Endodermal cell (in vitro differentiated cells): Measurements from ENCODE around the gene LRRC70. TPM values are rescaled to one million over a fixed set of nuclear protein-coding genes. Genes with fewer than 3 reads are reported as not detected.

Experiments
- DNase-seq: peaks from one replicate; pipeline ENCODE4 v3.0.0-alpha.2; 2017
- H3K27ac ChIP-seq: 2 replicates; pipeline ENCODE4 v1.5.1; 2013; ENCODE audit warnings: mild to moderate bottlenecking, low read depth, low read length, moderate library complexity
- H3K27me3 ChIP-seq: 2 replicates; pipeline ENCODE4 v1.6.1; 2013; ENCODE audit warnings: mild to moderate bottlenecking, low read length, moderate library complexity; ENCODE audit not compliant: insufficient read depth, control insufficient read depth, poor library complexity, severe bottlenecking
- H3K36me3 ChIP-seq: 2 replicates; pipeline ENCODE4 v1.7.0; 2013; ENCODE audit warnings: mild to moderate bottlenecking, low read length, moderate library complexity; ENCODE audit not compliant: control insufficient read depth, insufficient read depth
- H3K4me1 ChIP-seq: one replicate; pipeline ENCODE4 v1.7.0; 2013; ENCODE audit warnings: low read length; ENCODE audit not compliant: control insufficient read depth, insufficient read depth
- H3K4me3 ChIP-seq: 2 replicates; pipeline ENCODE4 v1.5.1; 2013; ENCODE audit warnings: mild to moderate bottlenecking, low read length, moderate library complexity
- H3K9ac ChIP-seq: 2 replicates; pipeline ENCODE4 v1.6.1; 2013; ENCODE audit warnings: mild to moderate bottlenecking, low read length, moderate library complexity; ENCODE audit not compliant: poor library complexity, severe bottlenecking; ENCODE audit errors: extremely low read depth
- H3K9me3 ChIP-seq: 2 replicates; pipeline ENCODE4 v1.6.1; 2013; ENCODE audit warnings: mild to moderate bottlenecking, low read length, moderate library complexity; ENCODE audit not compliant: control insufficient read depth
- H3K27ac Mint-ChIP-seq: 2 replicates; pipeline ENCODE4 v1.8.0; 2020; ENCODE audit warnings: mixed read lengths
- H3K27me3 Mint-ChIP-seq: 2 replicates; pipeline ENCODE4 v1.8.0; 2021; ENCODE audit warnings: mild to moderate bottlenecking, mixed read lengths; ENCODE audit not compliant: insufficient read depth
- H3K36me3 Mint-ChIP-seq: 2 replicates; pipeline ENCODE4 v1.8.0; 2020; ENCODE audit warnings: low read depth, mixed read lengths
- H3K4me1 Mint-ChIP-seq: 2 replicates; pipeline ENCODE4 v1.8.0; 2020; ENCODE audit warnings: mixed read lengths
- H3K4me3 Mint-ChIP-seq: 2 replicates; pipeline ENCODE4 v1.8.0; 2020; ENCODE audit warnings: mild to moderate bottlenecking, moderate library complexity, mixed read lengths
- H3K9me3 Mint-ChIP-seq: 2 replicates; pipeline ENCODE4 v1.8.0; 2020; ENCODE audit warnings: mild to moderate bottlenecking, mixed read lengths
- WGBS, 2 experiments: methylation state at CpG; one replicate each; pipeline versions ENCODE4 v1.1.5 to v1.1.7; 2013; ENCODE audit warnings: missing lambda C conversion rate in 2 of 2, mixed read lengths in 1 of 2; ENCODE audit not compliant: insufficient coverage in 1 of 2, insufficient read length in 1 of 2; 5-methylcytosine and 5-hydroxymethylcytosine counted together
- total RNA-seq, 2 donors: library from RNA; stranded (reverse); fragmentation: NEBNext Ultra II Directional in 1 of 2; extraction: Animal tissue kit (Norgen Biotek cat#: 25700) in 1 of 2; gene quantifications; 2 replicates in 1 of 2; 3 replicates in 1 of 2; pipeline ENCODE4 v1.2.1, GENCODE V29; 2021
- TF ChIP-seq, protein P1 (sequence below): fragments of 200-600 bp; sonication (generic); conservative IDR thresholded peaks from 2 replicates; pipeline ENCODE4 v1.5.0; 2021; ENCODE audit warnings: antibody characterized with exemption, mild to moderate bottlenecking

Gene LRRC70
- total RNA-seq, 2 donors from 2014 or later: 1.4 TPM

DNA sequence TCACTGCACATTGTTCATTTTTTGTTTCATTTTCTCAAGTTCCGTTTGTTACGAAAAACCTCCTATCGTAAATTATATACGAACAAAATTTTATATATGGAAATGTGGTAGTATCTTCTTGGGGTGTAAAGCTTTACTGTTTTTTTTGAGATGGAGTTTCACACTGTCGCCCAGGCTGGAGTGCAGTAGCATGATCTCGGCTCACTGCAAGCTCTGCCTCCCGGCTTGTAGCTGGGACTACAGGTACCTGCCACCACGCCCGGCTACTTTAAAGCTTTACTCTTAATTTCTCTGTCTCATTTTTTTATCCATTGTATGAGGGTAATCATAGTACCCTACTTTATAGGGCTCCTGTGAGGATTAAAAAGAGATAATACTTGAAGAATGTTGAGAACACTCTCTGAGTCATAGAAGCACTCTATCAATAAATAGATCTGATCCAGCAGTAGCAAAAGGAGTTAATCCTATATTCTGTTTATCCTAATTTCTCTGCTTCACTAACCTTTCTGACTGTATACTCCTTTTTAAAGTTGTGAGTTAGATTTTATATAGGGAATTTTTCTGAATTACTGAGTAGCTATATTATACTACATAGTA lies 5.6 kb upstream of the LRRC70 start:
- no peak for DNase-seq
- Histone ChIP-seq H3K36me3 (no peaks in the 10 kb centered on the region), H3K9me3 (peaks cover 3% of the 10 kb centered on the region), H3K27me3 (no peaks in the 10 kb centered on the region), H3K27ac (no peak overlapping the region), H3K9ac (no peak overlapping the region), H3K4me1 (no peaks in the 10 kb centered on the region), H3K4me3 (no peak overlapping the region)
- TF ChIP-seq, protein P1, sequence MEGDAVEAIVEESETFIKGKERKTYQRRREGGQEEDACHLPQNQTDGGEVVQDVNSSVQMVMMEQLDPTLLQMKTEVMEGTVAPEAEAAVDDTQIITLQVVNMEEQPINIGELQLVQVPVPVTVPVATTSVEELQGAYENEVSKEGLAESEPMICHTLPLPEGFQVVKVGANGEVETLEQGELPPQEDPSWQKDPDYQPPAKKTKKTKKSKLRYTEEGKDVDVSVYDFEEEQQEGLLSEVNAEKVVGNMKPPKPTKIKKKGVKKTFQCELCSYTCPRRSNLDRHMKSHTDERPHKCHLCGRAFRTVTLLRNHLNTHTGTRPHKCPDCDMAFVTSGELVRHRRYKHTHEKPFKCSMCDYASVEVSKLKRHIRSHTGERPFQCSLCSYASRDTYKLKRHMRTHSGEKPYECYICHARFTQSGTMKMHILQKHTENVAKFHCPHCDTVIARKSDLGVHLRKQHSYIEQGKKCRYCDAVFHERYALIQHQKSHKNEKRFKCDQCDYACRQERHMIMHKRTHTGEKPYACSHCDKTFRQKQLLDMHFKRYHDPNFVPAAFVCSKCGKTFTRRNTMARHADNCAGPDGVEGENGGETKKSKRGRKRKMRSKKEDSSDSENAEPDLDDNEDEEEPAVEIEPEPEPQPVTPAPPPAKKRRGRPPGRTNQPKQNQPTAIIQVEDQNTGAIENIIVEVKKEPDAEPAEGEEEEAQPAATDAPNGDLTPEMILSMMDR: no peak
- no peak overlapping the region for H3K4me3 Mint-ChIP-seq
- H3K27ac Mint-ChIP-seq: no peak overlapping the region
- H3K9me3 Mint-ChIP-seq: peaks cover 5% of the 10 kb centered on the region
- H3K36me3 Mint-ChIP-seq: peaks cover 8% of the 10 kb centered on the region
- H3K4me1 Mint-ChIP-seq: peaks cover 14% of the 10 kb centered on the region
- WGBS, 2 experiments: 99 to 100% methylated on average over 3 to 9 of the region's 9 CpGs
- no peaks in the 10 kb centered on the region for H3K27me3 Mint-ChIP-seq

DNA sequence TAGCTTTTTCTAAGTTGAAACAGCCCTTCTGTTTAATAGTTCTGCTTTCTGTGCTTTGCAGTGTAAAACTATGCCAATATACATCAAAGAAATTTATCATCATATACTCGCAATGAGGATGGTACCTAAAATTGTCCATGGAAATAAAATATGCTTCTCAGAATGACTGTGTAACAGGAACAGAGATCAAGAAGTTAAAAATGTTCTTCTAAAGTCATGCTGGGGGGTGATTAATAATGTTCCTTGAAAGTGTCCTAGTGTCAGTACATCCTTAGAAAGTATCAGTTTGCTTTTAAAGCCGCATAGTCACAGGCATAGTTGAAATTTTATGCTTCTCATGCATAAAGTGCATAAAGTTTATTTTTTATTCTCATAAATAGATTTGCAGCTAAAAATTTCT lies 4.0 kb upstream of the LRRC70 start:
- peaks cover 10% of the 10 kb centered on the region for H3K4me1 Mint-ChIP-seq
- Histone ChIP-seq H3K4me3 (no peak overlapping the region), H3K9me3 (no peaks in the 10 kb centered on the region), H3K27ac (no peak overlapping the region), H3K9ac (no peak overlapping the region), H3K36me3 (no peaks in the 10 kb centered on the region), H3K4me1 (no peaks in the 10 kb centered on the region), H3K27me3 (no peaks in the 10 kb centered on the region)
- no peak for DNase-seq
- 97% methylated on average over 2 of the region's 2 CpGs; no CpG with 5 or more reads in 1 of the 2 experiments for WGBS, 2 experiments
- no peaks in the 10 kb centered on the region for H3K27me3 Mint-ChIP-seq
- no peaks in the 10 kb centered on the region for H3K9me3 Mint-ChIP-seq
- TF ChIP-seq, protein P1: no peak
- no peak overlapping the region for H3K27ac Mint-ChIP-seq
- no peaks in the 10 kb centered on the region for H3K36me3 Mint-ChIP-seq
- no peak overlapping the region for H3K4me3 Mint-ChIP-seq

GRCh38 chr5:62575066-62575465 lies 3.6 kb upstream of the LRRC70 start:
- no peaks in the 10 kb centered on the region for H3K27me3 ChIP-seq

More at GRCh38 chr5:62575066-62575465, 3.6 kb upstream of the LRRC70 start:
- H3K9me3 ChIP-seq: no peaks in the 10 kb centered on the region
- TF ChIP-seq, protein P1: no peak
- no peaks in the 10 kb centered on the region for H3K36me3 Mint-ChIP-seq
- no peaks in the 10 kb centered on the region for H3K36me3 ChIP-seq
- no peak for DNase-seq
- H3K9me3 Mint-ChIP-seq: no peaks in the 10 kb centered on the region
- H3K27ac Mint-ChIP-seq: no peak overlapping the region
- WGBS, 2 experiments: 90 to 100% methylated on average over 1 to 2 of the region's 2 CpGs
- no peak overlapping the region for H3K9ac ChIP-seq
- no peak overlapping the region for H3K27ac ChIP-seq
- H3K4me3 Mint-ChIP-seq: no peak overlapping the region
- no peaks in the 10 kb centered on the region for H3K4me1 ChIP-seq
- no peaks in the 10 kb centered on the region for H3K27me3 Mint-ChIP-seq
- no peak overlapping the region for H3K4me3 ChIP-seq
- peaks cover 10% of the 10 kb centered on the region for H3K4me1 Mint-ChIP-seq
